Eye (tissue), 1 donor: ENCODE data around the gene RPS21.

ENCODE experiments used
- DNase-seq: peaks from one replicate; pipeline ENCODE4 v3.0.0-alpha.2; 2015

Gene RPS21

DNA sequence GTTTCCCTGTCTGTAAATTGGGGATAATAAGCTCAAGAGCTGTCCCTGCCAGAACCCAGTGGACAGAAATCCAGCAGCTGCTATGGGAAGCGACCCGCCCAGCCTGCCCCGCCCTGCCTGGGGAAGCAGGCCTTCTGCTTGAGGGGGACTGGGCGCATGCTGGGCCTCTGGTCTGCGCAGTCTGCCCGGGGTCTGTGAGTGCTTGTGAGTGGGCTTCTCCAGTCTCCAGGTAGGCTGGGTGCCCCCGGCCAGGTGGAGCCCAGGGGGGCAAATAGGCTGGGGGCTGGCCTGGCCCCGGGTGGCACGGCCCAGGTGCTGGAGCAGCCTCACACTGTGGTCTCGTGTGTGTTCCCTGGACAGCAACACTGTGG is 41.1 kb downstream of the RPS21 start:
- no peak for DNase-seq

DNA sequence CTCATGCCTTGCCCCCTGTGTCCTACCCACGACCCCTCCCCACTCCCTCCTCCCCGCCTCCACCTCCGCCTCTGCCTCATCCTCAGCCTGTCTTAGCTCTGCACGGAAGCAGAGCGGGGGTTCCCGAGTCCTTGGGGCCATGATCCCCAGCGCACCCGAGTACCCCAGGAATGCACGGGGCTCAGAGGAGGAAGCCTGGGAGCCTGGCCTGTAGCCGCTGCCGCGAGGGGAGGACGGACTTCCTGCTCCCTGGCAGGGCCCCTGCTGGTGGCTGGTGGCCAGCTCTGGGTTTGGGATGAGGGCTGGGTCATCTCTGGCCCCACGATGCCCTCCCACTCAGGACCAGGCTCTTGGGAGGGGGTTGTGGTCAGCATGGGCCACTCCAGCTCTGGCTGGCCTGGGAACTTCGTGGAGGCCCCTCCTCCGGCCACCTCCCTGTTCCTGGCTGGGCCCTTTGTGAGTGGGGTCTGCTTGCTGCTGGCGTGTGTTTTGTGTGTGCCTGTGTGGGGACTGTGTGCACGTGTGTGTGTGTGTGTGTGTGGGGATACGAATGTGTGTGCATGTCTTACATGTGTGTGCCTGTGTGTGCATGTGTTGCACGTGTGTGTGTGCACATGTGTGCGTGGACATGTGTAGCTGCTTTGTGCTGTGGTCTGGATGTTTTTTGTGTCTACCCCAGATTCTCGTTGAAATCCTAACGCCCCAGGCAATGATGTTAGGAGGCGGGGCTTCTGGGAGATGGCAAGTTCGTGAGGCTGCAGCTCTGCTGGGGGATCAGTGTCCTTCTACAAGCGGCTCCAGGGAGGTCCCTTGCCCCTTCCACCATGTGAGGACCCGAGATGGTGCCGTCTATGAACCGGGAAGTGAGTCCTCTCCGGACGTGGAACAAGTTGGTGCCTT is 41.7 kb downstream of the RPS21 start:
- peak; percentile 48 for DNase-seq

- DNase-seq, result no peak
Observed at GRCh38 chr20:62429455-62430310, 42.8 kb downstream of the RPS21 start.

GRCh38 chr20:62430311-62430853 is 43.5 kb downstream of the RPS21 start:
- no peak for DNase-seq

GRCh38 chr20:62430866-62431447 is 44.1 kb downstream of the RPS21 start:
- no peak for DNase-seq

DNA sequence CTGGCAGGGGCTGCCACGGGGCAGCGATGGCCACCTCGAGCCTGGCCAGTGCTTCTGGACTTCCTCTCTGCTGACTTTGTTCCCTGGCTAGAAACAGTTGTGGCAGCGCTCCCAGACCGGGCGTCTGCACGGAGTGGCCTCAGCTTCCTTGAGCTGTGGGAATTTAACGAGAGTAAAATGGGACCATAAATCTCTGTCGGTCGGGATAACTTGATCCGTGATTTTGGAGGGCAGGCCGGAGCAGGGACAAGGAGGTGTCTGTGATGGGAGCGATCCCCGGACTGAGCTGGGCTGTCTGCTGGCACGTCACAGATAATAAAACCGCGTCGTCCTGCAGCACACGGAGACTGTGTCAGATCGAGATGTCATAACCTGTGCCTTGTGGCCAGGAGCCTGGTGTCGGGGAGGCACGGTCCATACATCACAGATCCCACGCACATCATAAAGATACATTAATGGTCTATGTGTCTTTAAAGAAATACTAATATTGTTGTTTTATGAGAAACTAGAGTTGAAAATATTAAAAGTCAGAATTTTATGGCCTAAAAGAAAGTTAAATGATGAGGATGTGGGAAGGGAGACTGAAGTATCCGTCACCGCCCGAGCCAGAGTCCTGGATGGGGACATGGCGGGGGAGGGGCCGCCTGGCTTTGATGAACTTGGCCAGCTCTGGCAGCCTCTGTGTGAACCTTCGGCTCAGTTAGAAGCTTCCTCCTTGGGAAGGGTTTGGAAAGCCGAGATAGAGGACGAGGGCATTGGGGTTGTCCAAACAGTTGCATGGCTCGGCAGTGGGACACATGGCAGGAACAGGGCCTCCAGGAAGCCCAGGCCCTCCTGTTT is 47.0 kb downstream of the RPS21 start:
- no peak for DNase-seq

GRCh38 chr20:62436692-62437091 is 49.8 kb downstream of the RPS21 start:
- no peak for DNase-seq

GRCh38 chr20:62437496-62437895 is 50.6 kb downstream of the RPS21 start:
- no peak for DNase-seq

DNA sequence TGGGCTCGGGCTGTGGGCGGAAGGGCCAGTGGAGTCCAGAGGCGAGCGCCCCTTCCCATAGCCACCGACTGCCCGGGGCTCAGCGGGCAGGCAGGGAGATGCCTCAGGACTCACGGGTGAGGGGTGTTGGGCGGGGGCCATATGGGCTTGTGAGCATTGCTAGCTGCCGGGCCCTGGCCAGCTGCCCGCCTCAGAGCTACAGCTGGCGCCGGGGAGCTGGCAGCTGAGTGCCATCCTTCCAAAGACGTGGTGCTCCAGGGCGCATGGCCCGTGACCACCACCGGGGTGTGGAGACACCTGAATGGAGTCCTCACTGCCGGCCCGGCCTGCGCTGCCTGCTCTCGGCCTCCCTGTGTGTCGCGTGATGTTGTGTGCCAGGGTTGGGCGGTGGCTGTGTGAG is 51.0 kb downstream of the RPS21 start:
- no peak for DNase-seq
